Smooth muscle cell (in vitro differentiated cells): ENCODE results near the gene FAHD1. TPM values are rescaled to one million over a fixed set of nuclear protein-coding genes. Genes with fewer than 3 reads are reported as not detected.

ENCODE experiments used
- DNase-seq: peaks from one replicate; lab custom pipeline; 2025; ENCODE audit not compliant: unreplicated experiment; lab: John Stamatoyannopoulos, UW
- H2AFZ ChIP-seq: fragments of 200-600 bp; sonication (generic); 2 replicates; pipeline ENCODE4 v1.6.0; 2016; ENCODE audit warnings: antibody characterized with exemption, low read depth, mild to moderate bottlenecking
- H3F3A ChIP-seq: fragments of 200-600 bp; sonication (generic); 2 replicates; pipeline ENCODE4 v1.6.0; 2017; ENCODE audit warnings: antibody characterized with exemption, low read depth
- H3K27ac ChIP-seq: fragments of 200-600 bp; sonication (generic); 2 replicates; pipeline ENCODE4 v1.5.1; 2016; ENCODE audit warnings: low read depth, mild to moderate bottlenecking
- H3K27me3 ChIP-seq: fragments of 200-600 bp; sonication (generic); 2 replicates; pipeline ENCODE4 v1.6.1; 2016; ENCODE audit warnings: low read depth, mild to moderate bottlenecking
- H3K36me3 ChIP-seq: fragments of 200-600 bp; sonication (generic); 2 replicates; pipeline ENCODE4 v1.5.1; 2016; ENCODE audit warnings: low read depth
- H3K4me1 ChIP-seq: fragments of 200-600 bp; sonication (generic); 2 replicates; pipeline ENCODE4 v1.5.1; 2016; ENCODE audit warnings: low read depth
- H3K4me2 ChIP-seq: fragments of 200-600 bp; sonication (generic); 2 replicates; pipeline ENCODE4 v1.6.0; 2016; ENCODE audit warnings: mild to moderate bottlenecking
- H3K4me3 ChIP-seq: fragments of 200-600 bp; sonication (generic); 2 replicates; pipeline ENCODE4 v1.5.1; 2016; ENCODE audit warnings: mild to moderate bottlenecking
- H3K79me2 ChIP-seq: fragments of 200-600 bp; sonication (generic); 2 replicates; pipeline ENCODE4 v1.6.0; 2016; ENCODE audit warnings: low read depth, mild to moderate bottlenecking
- H3K9ac ChIP-seq: fragments of 200-600 bp; sonication (generic); 2 replicates; pipeline ENCODE4 v1.6.0; 2016; ENCODE audit warnings: low read depth
- H3K9me3 ChIP-seq: fragments of 200-600 bp; sonication (generic); replicated peaks from 2 replicates; pipeline ENCODE4 v1.5.1; 2016; ENCODE audit warnings: low read depth
- H4K20me1 ChIP-seq: fragments of 200-600 bp; sonication (generic); 2 replicates; pipeline ENCODE4 v1.6.0; 2016; ENCODE audit warnings: low read depth
- WGBS: methylation state at CpG from one replicate; pipeline ENCODE4 v1.1.7; 2016; ENCODE audit warnings: low lambda C conversion rate; 5-methylcytosine and 5-hydroxymethylcytosine counted together
- polyA plus RNA-seq: library from polyadenylated mRNA; unstranded; fragments of >200 nt; fragmentation: Nextera tagmentation; extraction: Ambion mirVana; gene quantifications from 2 replicates; pipeline ENCODE4 v1.2.1, GENCODE V29; 2016
- total RNA-seq: library from RNA; depleted of rRNA; stranded (reverse); fragments of >200 nt; gene quantifications from 2 replicates; pipeline ENCODE4 v1.2.3, GENCODE V29; 2014
- TF ChIP-seq, protein P1 (sequence below): fragments of 200-600 bp; sonication (generic); IDR thresholded peaks from 2 replicates; pipeline ENCODE4 v1.5.1; 2017; ENCODE audit warnings: borderline replicate concordance, mild to moderate bottlenecking, antibody characterized with exemption; ENCODE audit not compliant: insufficient read depth, poor library complexity, severe bottlenecking

FAHD1 gene
- total and polyA plus RNA-seq, 2 experiments from 2014 or later, result 32.4 TPM

DNA sequence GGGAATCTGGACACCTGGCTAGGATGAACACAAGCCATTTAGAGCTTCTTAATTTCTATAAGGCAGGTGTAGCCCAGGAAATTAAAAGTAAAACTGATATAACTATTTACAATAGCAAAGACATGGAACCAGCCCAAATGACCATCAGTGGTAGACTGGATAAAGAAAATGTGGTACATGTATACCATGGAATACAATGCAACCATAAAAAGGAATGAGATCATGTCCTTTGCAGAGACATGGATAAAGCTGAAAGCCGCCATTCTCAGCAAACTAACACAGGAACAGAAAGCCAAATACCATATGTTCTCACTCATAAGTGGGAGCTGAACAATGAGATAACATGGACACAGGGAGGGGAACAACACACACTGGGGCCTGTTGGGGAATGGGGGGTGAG, 19.4 kb downstream of the FAHD1 start:
- H3K79me2 ChIP-seq, result no peaks in the 10 kb centered on the region
- H3K27ac ChIP-seq, result no peak overlapping the region
- H4K20me1 ChIP-seq, result no peaks in the 10 kb centered on the region
- DNase-seq, result no peak
- no peaks in the 10 kb centered on the region for H3K4me1 ChIP-seq
- H3F3A ChIP-seq, result no peaks in the 10 kb centered on the region
- no peak overlapping the region for H3K4me3 ChIP-seq
- H3K27me3 ChIP-seq, result peaks cover 30% of the 10 kb centered on the region
- H3K36me3 ChIP-seq, result no peaks in the 10 kb centered on the region
- H3K9ac ChIP-seq, result no peak overlapping the region
- H3K9me3 ChIP-seq, result no peaks in the 10 kb centered on the region
- WGBS, result 80% methylated on average over 1 of the region's 1 CpG
- no peak overlapping the region for H2AFZ ChIP-seq
- TF ChIP-seq, protein P1, sequence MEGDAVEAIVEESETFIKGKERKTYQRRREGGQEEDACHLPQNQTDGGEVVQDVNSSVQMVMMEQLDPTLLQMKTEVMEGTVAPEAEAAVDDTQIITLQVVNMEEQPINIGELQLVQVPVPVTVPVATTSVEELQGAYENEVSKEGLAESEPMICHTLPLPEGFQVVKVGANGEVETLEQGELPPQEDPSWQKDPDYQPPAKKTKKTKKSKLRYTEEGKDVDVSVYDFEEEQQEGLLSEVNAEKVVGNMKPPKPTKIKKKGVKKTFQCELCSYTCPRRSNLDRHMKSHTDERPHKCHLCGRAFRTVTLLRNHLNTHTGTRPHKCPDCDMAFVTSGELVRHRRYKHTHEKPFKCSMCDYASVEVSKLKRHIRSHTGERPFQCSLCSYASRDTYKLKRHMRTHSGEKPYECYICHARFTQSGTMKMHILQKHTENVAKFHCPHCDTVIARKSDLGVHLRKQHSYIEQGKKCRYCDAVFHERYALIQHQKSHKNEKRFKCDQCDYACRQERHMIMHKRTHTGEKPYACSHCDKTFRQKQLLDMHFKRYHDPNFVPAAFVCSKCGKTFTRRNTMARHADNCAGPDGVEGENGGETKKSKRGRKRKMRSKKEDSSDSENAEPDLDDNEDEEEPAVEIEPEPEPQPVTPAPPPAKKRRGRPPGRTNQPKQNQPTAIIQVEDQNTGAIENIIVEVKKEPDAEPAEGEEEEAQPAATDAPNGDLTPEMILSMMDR, result no peak
- H3K4me2 ChIP-seq, result no peak overlapping the region

DNA sequence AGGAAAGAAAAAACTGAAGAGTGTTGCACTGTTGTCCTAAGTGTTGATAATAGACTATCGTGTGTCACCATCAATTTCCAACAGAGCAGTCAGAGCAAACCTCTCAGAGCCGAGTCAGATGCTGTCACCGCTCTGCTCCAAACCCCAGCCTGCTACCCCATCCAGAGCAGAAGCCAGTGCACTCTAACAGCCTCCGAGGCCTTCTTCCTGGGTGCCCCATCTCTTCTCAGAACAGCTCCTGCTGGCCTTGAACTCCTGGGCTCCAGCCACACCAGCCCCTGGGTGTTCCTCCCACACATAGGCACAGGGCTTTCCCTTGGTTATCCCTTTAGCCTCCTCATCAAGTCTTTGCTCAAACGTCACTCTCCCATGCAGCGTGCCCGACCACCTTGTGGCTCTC, 24.0 kb downstream of the FAHD1 start:
- no peak overlapping the region for H3K27ac ChIP-seq
- H3K4me1 ChIP-seq, result no peaks in the 10 kb centered on the region
- no peak for DNase-seq
- TF ChIP-seq, protein P1, result no peak
- H3K79me2 ChIP-seq, result no peaks in the 10 kb centered on the region
- H4K20me1 ChIP-seq, result no peaks in the 10 kb centered on the region
- H3K36me3 ChIP-seq, result no peaks in the 10 kb centered on the region
- H2AFZ ChIP-seq, result no peak overlapping the region
- H3F3A ChIP-seq, result peaks cover 2% of the 10 kb centered on the region
- H3K9ac ChIP-seq, result no peak overlapping the region
- no peak overlapping the region for H3K4me3 ChIP-seq
- H3K27me3 ChIP-seq, result peaks cover 20% of the 10 kb centered on the region
- H3K4me2 ChIP-seq, result no peak overlapping the region
- no peaks in the 10 kb centered on the region for H3K9me3 ChIP-seq
- 82% methylated on average over 7 of the region's 7 CpGs for WGBS

DNA sequence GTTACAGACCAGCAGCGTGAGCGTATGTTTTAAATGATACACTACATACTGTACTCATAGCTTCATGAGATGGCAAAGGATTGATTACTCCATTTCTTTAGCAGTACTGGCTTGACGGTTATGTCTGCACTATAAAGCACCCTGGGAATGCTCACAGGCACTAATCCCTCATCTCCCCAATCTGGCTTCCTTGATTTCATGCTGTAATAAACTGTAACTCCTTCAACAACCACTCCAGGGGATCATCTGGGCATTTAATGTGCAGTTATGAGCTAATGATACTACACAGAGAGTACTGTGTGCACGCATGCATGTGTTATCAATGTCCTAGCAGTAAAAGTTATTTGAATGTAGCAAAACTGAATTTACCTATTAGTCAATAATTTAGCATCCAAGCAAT, 24.8 kb downstream of the FAHD1 start:
- no peak overlapping the region for H3K27ac ChIP-seq
- H2AFZ ChIP-seq, result no peak overlapping the region
- peaks cover 2% of the 10 kb centered on the region for H3F3A ChIP-seq
- no peak overlapping the region for H3K4me3 ChIP-seq
- H3K4me2 ChIP-seq, result no peak overlapping the region
- no peak overlapping the region for H3K9ac ChIP-seq
- H3K27me3 ChIP-seq, result peaks cover 19% of the 10 kb centered on the region
- TF ChIP-seq, protein P1, result no peak
- no peak for DNase-seq
- H3K9me3 ChIP-seq, result no peaks in the 10 kb centered on the region
- H3K79me2 ChIP-seq, result no peaks in the 10 kb centered on the region
- no peaks in the 10 kb centered on the region for H3K36me3 ChIP-seq
- no peaks in the 10 kb centered on the region for H3K4me1 ChIP-seq
- 64% methylated on average over 4 of the region's 4 CpGs for WGBS
- no peaks in the 10 kb centered on the region for H4K20me1 ChIP-seq

DNA sequence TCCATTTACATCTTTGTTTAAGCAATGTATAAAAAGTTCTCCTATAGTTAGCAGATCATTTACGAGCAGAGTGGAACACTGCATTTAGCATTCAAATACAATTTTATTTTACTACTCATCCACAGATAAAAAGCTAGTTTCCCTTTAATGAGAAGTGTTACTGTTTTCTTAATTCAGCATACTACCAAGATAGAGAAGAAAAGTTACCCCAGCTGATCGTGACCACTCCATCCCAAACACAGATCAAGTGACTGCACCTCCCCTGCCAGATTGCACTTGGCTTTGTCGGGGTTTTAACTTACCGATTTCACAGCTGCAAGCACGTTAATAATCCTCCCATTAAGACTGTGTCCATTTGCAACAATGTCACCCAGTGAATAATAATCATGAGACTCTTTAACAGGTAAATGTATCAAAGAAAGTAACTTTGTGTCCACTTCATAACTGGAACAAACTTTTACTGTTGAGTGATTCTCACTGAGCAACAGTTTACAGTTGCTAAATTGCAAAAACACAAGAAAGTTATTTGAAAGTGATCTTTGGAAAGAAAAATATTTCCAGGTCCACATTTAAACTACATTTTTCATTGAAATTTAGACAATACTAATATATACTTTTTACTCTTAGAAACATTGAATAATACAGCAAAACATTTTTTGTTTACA, 30.6 kb downstream of the FAHD1 start:
- no peaks in the 10 kb centered on the region for H3K79me2 ChIP-seq
- DNase-seq, result no peak
- no peak overlapping the region for H3K27ac ChIP-seq
- H3F3A ChIP-seq, result peaks cover 2% of the 10 kb centered on the region
- H3K27me3 ChIP-seq, result peaks cover 54% of the 10 kb centered on the region
- H4K20me1 ChIP-seq, result no peaks in the 10 kb centered on the region
- H3K4me1 ChIP-seq, result no peaks in the 10 kb centered on the region
- H3K9me3 ChIP-seq, result no peaks in the 10 kb centered on the region
- H2AFZ ChIP-seq, result peak overlapping the region; percentile 69
- no peak overlapping the region for H3K4me3 ChIP-seq
- H3K9ac ChIP-seq, result no peak overlapping the region
- TF ChIP-seq, protein P1, result no peak
- 58% methylated on average over 5 of the region's 5 CpGs for WGBS
- H3K4me2 ChIP-seq, result no peak overlapping the region
- H3K36me3 ChIP-seq, result no peaks in the 10 kb centered on the region
